ENCODE results near the gene ZCRB1. TPM values are rescaled to one million over a fixed set of nuclear protein-coding genes. Genes with fewer than 3 reads are reported as not detected.

Gene ZCRB1
- total and polyA plus RNA-seq, 2 experiments from 2014 or later: 18.1 to 256 TPM

GRCh38 chr12:42281278-42281677 lies 44.6 kb downstream of the ZCRB1 start (continued):
- no peak for TF ChIP-seq JUNB (IDR thresholded peaks at IDR 0.05; ENCODE audit: unreplicated experiment)
- no peak for TF ChIP-seq STAT1 (IDR thresholded peaks at IDR 0.05; ENCODE audit: unreplicated experiment)
- no peak for TF ChIP-seq EZH2phosphoT487 (IDR thresholded peaks at IDR 0.05; ENCODE audit: unreplicated experiment)
- no peak for TF ChIP-seq CTCF (conservative IDR thresholded peaks at IDR 0.05; ENCODE audit: low read depth in 2 of 2)

GRCh38 chr12:42278128-42278510 lies 47.8 kb downstream of the ZCRB1 start:
- no peaks in the 10 kb centered on the region for H3K27me3 Mint-ChIP-seq (ENCODE audit: insufficient read depth, low read depth, poor library complexity)
- H3K9me3 Mint-ChIP-seq: peaks cover 9% of the 10 kb centered on the region
- no peak overlapping the region for H2AFZ ChIP-seq
- H3K36me3 ChIP-seq (ENCODE audit: insufficient read depth): no peaks in the 10 kb centered on the region
- no peak overlapping the region for H3K4me3 ChIP-seq
- ATAC-seq (no peak), DNase-seq (ENCODE audit: low spot score) (no peak)
- peaks cover 1% of the 10 kb centered on the region; the same call in 1 of the 3 replicates for H3K36me3 Mint-ChIP-seq (ENCODE audit: low read depth)
- no peaks in the 10 kb centered on the region for H3K9me2 ChIP-seq (ENCODE audit: insufficient read depth)
- H3K4me1 Mint-ChIP-seq: peaks cover 2% of the 10 kb centered on the region; the same call in 1 of the 3 replicates
- no peaks in the 10 kb centered on the region for H3K4me1 ChIP-seq (ENCODE audit: insufficient read depth)
- H3F3A ChIP-seq (replicated peaks; ENCODE audit: low read depth): no peaks in the 10 kb centered on the region
- no peak overlapping the region for H3K27ac Mint-ChIP-seq
- H3K27ac ChIP-seq (ENCODE audit: low read depth): no peak overlapping the region
- H3K4me3 Mint-ChIP-seq: no peak overlapping the region
- H3K27me3 ChIP-seq (ENCODE audit: insufficient read depth): no peaks in the 10 kb centered on the region
- H3K4me2 ChIP-seq: no peak overlapping the region
- no peaks in the 10 kb centered on the region for H4K20me1 ChIP-seq (replicated peaks; ENCODE audit: insufficient read depth)
- H3K79me2 ChIP-seq (replicated peaks; ENCODE audit: insufficient read depth): no peaks in the 10 kb centered on the region
- TF ChIP-seq ETS1 (IDR thresholded peaks at IDR 0.05) (no peak), ZNF331 (CRISPR knock-in tag; IDR thresholded peaks at IDR 0.05; ENCODE audit: low read depth) (no peak), ZNF114 (CRISPR knock-in tag; IDR thresholded peaks at IDR 0.05) (no peak), EZH2phosphoT487 (IDR thresholded peaks at IDR 0.05; ENCODE audit: unreplicated experiment) (no peak), POLR2AphosphoS5 (IDR thresholded peaks at IDR 0.05; ENCODE audit: low read depth) (no peak), EZH2 (IDR thresholded peaks at IDR 0.05; ENCODE audit: low read depth, unreplicated experiment) (no peak), CTCF (conservative IDR thresholded peaks at IDR 0.05; ENCODE audit: low read depth in 2 of 2) (no peak), JUNB (IDR thresholded peaks at IDR 0.05; ENCODE audit: unreplicated experiment) (no peak), ZNF462 (CRISPR knock-in tag; IDR thresholded peaks at IDR 0.05) (no peak)
